ENCODE data around the gene IKZF4. TPM values are rescaled to one million over a fixed set of nuclear protein-coding genes. Genes with fewer than 3 reads are reported as not detected.
A peak's percentile ranks its signal among the peaks of the same experiment; 100 is the strongest.

IKZF4 gene
- polyA plus RNA-seq, 1 experiment = 2.9 TPM

- ChIA-PET CTCF (interaction anchor here (0.6 to 6.4 kb wide), 27 partner anchors 10 to 383 kb away, joined by 3 to 86 read pairs (median 4); partner anchors contain the start of genes ESYT1, GDF11, IKZF4 and RAB5B), POLR2A (interaction anchor here (1.0 kb wide), 1 partner anchor 33 kb away, joined by 13 read pairs; no protein-coding TSS in a partner anchor)
- Histone ChIP-seq H3K4me3 (ENCODE audit: low read depth, low read length) (no peak overlapping the region), H3K27me3 (ENCODE audit: control insufficient read depth, insufficient read depth, low read length) (no peaks in the 10 kb centered on the region), H3K36me3 (ENCODE audit: control insufficient read depth, insufficient read depth, low read length) (peaks cover 6% of the 10 kb centered on the region)
- TF ChIP-seq, protein P1, sequence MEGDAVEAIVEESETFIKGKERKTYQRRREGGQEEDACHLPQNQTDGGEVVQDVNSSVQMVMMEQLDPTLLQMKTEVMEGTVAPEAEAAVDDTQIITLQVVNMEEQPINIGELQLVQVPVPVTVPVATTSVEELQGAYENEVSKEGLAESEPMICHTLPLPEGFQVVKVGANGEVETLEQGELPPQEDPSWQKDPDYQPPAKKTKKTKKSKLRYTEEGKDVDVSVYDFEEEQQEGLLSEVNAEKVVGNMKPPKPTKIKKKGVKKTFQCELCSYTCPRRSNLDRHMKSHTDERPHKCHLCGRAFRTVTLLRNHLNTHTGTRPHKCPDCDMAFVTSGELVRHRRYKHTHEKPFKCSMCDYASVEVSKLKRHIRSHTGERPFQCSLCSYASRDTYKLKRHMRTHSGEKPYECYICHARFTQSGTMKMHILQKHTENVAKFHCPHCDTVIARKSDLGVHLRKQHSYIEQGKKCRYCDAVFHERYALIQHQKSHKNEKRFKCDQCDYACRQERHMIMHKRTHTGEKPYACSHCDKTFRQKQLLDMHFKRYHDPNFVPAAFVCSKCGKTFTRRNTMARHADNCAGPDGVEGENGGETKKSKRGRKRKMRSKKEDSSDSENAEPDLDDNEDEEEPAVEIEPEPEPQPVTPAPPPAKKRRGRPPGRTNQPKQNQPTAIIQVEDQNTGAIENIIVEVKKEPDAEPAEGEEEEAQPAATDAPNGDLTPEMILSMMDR (IDR thresholded peaks at IDR 0.05; ENCODE audit: insufficient read depth, low read depth, low read length) = no peak
- DNase-seq (ENCODE audit: low read depth) = no peak
Measured at GRCh38 chr12:56029166-56029519, 8.3 kb downstream of the IKZF4 start.

DNA sequence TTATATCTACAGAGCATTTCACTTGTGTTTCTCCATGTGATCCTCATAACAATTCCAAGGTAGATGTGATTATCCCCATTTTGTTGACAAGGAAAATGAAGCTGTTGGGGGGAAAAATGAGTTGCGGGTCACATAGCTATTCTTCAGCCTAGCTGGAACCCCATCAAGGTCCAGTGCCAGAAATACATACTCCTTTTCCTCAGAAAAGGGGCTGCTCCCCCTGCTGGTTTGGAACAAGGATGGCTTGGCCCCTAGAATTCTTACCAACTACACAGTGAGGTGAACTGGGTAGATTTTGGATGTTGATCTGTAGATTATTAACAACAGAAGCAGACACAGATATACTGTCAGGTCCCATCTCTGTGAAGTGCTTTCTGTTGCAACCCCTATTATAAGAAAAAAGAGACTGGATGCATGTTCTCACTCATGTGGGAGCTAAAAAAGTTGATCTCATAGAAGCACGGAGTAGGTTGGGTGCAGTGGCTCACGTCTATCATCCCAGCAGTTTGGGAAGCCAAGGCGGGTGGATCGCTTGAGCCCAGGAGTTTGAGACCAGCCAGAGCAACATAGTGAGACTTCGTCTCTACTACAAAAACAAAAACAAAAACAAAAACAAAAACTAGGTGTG lies 8.9 kb downstream of the IKZF4 start:
- CTCF ChIA-PET = interaction anchor here (0.6 to 6.4 kb wide), 26 partner anchors 10 to 293 kb away, joined by 3 to 86 read pairs (median 4); partner anchors contain the start of genes ESYT1, GDF11, IKZF4 and RAB5B
- TF ChIP-seq, protein P1 (IDR thresholded peaks at IDR 0.05; ENCODE audit: insufficient read depth, low read depth, low read length) = peak; percentile 86
- Histone ChIP-seq H3K4me3 (ENCODE audit: low read depth, low read length) (no peak overlapping the region), H3K36me3 (ENCODE audit: control insufficient read depth, insufficient read depth, low read length) (peaks cover 6% of the 10 kb centered on the region), H3K27me3 (ENCODE audit: control insufficient read depth, insufficient read depth, low read length) (no peaks in the 10 kb centered on the region)
- POLR2A ChIA-PET = interaction anchor here (1.0 kb wide), 1 partner anchor 34 kb away, joined by 13 read pairs; no protein-coding TSS in a partner anchor
- DNase-seq (ENCODE audit: low read depth) = no peak

DNA sequence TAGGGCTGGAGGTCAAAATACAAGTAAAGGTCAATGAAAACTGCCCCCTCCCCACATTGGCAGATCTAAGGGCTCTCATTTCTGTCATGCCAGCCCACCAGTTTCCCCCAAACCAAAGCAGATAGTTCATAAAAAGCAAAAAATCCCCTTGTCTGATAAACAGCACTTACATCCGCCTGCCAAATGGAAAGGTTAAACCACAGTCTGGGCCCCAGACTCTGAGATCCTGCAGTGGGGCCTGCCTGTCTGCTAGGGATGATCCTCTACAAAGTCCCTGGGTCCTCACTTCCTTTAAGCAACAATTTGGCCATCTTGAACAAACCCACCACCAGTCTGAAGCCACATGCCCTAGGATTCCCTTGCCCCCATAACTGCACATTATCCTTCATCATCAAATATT lies 11.1 kb downstream of the IKZF4 start:
- no peak overlapping the region for H3K4me3 ChIP-seq (ENCODE audit: low read depth, low read length)
- CTCF ChIA-PET = interaction anchor here (1.0 to 6.4 kb wide), 4 partner anchors 13 to 35 kb away, joined by 3 to 86 read pairs (median 4); partner anchors contain the start of gene SUOX
- TF ChIP-seq, protein P1 (IDR thresholded peaks at IDR 0.05; ENCODE audit: insufficient read depth, low read depth, low read length) = no peak
- POLR2A ChIA-PET = no interaction called here
- DNase-seq (ENCODE audit: low read depth) = no peak
- peaks cover 9% of the 10 kb centered on the region for H3K36me3 ChIP-seq (ENCODE audit: control insufficient read depth, insufficient read depth, low read length)
- no peaks in the 10 kb centered on the region for H3K27me3 ChIP-seq (ENCODE audit: control insufficient read depth, insufficient read depth, low read length)

- POLR2A ChIA-PET = no interaction called here
- no peak overlapping the region for H3K4me3 ChIP-seq (ENCODE audit: low read depth, low read length)
- H3K36me3 ChIP-seq (ENCODE audit: control insufficient read depth, insufficient read depth, low read length) = peaks cover 5% of the 10 kb centered on the region
- no peak for DNase-seq (ENCODE audit: low read depth)
- TF ChIP-seq, protein P1 (IDR thresholded peaks at IDR 0.05; ENCODE audit: insufficient read depth, low read depth, low read length) = no peak
- no peaks in the 10 kb centered on the region for H3K27me3 ChIP-seq (ENCODE audit: control insufficient read depth, insufficient read depth, low read length)
- CTCF ChIA-PET = interaction anchor here (1.2 kb wide), 1 partner anchor 9 kb away, joined by 3 read pairs; no protein-coding TSS in a partner anchor
Measured at GRCh38 chr12:56034586-56035332, 13.9 kb downstream of the IKZF4 start.

DNA sequence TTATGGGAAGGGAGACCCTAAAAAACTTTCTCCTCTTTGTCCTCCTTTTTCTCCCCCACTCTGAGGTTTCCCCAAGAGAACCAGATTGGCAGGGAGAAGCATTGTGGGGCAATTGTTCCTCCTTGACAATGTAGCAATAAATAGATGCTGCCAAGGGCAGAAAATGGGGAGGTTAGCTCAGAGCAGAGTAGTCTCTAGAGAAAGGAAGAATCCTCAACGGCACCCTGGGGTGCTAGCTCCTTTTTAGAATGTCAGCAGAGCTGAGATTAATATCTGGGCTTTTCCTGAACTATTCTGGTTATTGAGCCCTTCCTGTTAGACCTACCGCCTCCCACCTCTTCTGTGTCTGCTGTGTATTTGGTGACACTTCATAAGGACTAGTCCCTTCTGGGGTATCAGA lies 16.3 kb downstream of the IKZF4 start:
- POLR2A ChIA-PET = no interaction called here

More for the DNA sequence above, 16.3 kb downstream of the IKZF4 start:
- H3K36me3 ChIP-seq (ENCODE audit: control insufficient read depth, insufficient read depth, low read length) = peaks cover 5% of the 10 kb centered on the region
- DNase-seq (ENCODE audit: low read depth) = no peak
- TF ChIP-seq, protein P1 (IDR thresholded peaks at IDR 0.05; ENCODE audit: insufficient read depth, low read depth, low read length) = no peak
- H3K27me3 ChIP-seq (ENCODE audit: control insufficient read depth, insufficient read depth, low read length) = no peaks in the 10 kb centered on the region
- H3K4me3 ChIP-seq (ENCODE audit: low read depth, low read length) = no peak overlapping the region
- CTCF ChIA-PET = interaction anchor here (2.2 kb wide), 1 partner anchor 41 kb away, joined by 9 read pairs; the partner anchor contains the start of gene SUOX
